NCI-H146 (cell line): Measurements from ENCODE around the gene PASK.

ENCODE experiments used
- DNase-seq: peaks from one replicate; lab custom pipeline; 2025; lab: John Stamatoyannopoulos, UW

Gene PASK

DNA sequence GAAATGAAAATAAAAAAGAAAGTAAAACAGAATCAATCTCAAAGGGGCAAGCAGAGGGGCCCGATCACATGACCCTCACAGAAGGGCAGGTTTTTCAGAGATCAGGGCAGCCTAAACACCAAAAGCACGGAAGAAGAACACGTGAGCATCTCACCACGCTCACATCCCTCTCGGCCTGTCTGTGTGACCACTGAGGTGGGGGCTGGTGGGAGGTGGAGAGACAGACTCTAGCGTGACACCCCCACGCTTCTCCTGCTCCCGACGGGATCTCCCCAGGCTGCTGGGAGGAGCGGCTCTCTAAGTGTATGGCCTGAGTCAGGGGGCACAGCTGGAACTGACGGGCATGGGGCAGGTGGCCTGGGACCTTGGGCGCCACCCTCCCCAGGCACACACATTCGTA lies 23.6 kb downstream of the PASK start:
- no peak for DNase-seq

DNA sequence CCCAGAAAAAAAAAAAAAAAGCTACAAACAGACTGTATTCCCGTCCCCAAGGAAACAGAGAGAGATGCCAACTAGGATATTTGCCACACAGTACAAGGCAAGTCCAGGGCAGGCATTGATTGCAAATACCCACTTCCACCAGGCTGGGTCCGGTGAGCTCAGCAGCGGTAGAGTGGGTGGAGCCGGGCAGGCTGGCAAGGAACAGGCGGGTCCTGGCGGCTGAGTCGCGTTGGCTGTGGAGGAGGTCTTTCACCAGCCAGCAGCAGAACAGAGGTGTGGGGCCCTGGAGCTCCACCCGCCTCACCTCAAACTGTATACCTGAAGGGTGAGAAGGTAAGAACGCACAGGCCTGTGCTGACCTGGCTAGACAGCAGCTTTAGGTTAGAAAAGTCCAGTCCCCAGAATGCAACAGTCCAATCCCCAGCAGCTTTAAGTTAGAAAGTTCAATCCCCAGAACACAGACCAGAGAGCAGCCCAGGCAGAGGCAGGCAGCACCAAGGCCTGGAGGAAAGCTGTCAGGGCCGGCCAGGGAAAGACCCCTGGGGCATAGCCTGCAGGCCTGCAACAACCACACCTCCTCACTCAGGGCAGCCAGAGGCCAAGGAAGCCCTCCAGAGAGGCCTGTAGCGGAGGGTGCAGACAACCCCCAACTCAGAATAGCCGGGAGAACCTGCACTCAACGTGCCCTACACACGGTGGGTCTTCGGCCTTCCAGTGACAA lies 25.3 kb downstream of the PASK start:
- no peak for DNase-seq

GRCh38 chr2:241122376-241123002 lies 26.8 kb downstream of the PASK start:
- no peak for DNase-seq

DNA sequence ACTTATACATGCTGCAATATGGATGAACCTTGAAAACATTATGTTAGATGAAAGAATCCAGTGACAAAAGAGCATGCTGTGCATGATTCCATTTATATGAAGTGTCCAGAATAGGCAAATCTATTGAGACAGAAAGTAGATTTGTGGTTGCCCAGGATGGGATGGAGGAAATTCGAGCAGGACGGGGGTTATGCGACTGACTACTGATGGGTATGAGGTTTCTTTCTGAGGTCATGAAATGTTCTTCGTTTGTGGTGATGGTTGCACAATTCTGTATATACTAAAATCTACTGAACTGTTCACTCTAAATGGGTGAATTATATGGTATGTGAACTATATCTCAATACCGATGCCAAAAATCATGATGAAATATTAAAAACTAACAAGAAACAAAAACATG lies 28.3 kb downstream of the PASK start:
- no peak for DNase-seq

GRCh38 chr2:241120440-241120839 lies 28.8 kb downstream of the PASK start:
- DNase-seq = no peak

GRCh38 chr2:241118737-241119505 lies 30.4 kb downstream of the PASK start:
- DNase-seq = no peak

GRCh38 chr2:241116606-241117560 lies 32.4 kb downstream of the PASK start:
- DNase-seq = no peak

DNA sequence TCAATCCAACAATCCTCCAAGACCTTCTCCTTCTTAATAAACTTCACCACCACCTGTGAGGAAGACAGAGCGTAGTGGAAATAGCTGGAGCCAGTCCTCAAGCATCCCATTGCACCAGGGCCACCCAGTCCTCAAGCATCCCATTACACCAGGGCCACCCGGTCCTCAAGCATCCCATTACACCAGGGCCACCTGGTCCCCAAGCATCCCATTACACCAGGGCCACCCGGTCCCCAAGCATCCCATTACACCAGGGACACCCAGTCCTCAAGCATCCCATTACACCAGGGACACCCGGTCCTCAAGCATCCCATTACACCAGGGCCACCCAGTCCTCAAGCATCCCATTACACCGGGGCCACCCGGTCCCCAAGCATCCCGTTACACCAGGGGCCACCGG lies 33.9 kb downstream of the PASK start:
- DNase-seq = no peak

GRCh38 chr2:241114836-241115235 lies 34.4 kb downstream of the PASK start:
- DNase-seq = no peak

DNA sequence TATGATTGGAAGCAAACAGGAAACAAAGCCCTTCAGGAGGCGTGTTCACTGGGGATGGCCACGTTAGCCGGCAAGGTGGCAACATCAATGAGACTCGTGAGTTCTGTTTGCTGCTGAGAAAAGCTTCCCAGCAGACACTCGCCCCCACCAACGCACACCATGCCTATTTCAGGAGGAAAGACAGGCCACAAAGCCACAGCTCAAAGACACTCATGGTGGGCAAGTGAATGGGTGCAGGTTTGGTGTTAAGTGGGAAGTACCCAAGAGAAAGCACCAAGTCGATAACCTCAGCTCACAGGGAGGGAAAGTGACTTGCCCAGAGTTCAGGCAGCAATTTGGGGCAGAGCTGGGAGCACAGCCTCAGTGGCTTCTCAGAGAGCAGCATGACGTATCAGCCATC lies 36.7 kb downstream of the PASK start:
- DNase-seq = no peak

DNA sequence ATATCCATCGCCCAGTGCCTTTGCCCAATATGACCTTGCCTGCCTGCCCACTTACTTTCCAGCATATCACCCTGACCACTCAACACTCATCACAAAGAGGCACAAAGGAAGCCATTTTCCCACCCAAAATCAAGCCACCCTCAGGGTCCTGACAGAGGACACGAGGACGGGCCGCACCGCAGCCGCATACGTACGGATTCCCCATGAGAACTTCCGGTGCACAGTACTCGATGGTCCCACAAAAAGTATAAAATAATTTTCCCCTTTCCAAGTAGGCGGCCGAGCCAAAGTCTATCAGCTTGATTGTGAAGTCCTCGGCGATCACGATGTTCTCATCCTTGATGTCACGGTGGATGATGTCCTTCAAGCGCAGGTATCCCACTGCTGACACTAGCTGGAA lies 37.2 kb downstream of the PASK start:
- DNase-seq = no peak

DNA sequence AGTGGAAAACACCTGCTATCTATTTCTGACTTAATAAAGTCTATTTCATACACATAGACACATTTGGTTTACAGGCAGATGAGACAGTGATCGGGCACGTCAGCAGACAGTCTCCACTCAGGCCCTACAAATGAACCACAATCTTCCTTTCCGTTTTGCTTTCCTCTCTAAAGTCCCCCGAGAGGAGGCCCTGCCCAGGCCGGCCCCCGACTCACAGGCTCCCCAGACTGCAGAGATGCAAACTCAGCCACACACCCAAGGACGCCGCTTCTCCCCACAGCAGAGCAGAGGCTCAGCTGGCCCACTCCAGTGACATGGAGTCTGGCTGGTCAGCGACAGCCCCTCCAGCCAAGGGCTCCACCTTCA lies 37.8 kb downstream of the PASK start:
- DNase-seq = no peak

DNA sequence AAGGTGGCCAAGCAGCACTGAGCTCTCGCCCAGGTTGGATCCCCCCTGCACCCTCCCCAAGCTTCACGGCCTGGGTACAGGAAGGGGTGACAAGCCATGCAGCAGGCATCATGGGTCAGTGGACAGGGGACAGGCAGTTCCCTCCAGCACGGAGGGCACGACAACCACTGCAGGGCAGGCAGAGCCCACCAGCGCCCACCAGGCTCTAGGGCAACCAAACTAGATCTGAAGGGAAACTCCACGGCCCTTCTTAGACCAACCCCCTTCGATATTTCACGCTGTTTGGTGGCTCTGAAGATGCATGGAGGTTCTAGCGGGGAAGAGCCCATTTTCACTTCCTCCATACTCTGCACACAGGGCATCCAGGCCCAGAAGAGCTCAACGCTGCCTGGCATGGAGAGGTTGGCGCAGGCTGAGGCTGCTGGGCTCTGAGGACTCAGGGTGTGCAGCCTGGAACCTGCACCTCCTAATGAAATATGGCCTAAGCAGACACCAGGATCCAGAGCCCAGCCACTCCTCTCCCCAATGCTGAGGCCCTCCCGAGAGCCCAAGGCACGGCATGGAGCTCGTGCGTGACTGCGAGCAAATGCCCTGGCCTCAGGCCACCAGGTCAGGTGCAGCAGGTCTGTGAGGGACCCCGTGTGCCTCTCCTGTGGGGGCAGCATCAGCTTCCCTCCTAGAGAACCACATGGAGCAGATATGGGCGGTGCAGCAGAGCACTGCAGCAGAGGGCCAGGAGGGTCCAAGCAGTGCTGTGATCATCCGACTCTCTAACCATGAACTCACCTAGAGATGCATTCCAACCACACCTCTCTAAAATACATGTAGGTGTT lies 38.4 kb downstream of the PASK start:
- no peak for DNase-seq

DNA sequence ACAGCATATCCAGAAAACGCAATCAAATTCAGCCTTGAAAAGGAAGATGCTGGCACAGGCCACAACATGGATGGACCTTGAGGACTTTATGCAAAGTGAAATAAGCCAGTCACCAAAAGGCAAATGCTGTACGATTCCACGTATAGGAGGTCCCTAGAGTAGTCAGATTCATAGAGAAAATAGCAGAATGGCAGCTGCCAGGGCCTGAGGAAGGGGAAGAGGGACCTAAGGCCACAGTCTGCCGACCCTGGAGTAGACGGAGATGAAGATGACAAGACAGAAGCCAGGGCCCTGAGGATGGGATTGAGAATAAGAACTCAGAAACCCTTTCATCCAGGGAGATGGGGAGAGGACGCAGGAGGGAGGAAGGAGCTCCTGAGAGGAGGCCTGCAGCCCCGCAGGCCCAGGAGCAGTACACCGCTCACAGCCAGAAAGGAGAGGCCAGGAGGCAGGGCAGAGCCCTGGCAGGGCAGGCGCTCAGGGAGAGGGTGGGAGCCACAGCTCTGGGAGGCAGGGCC lies 39.1 kb downstream of the PASK start:
- DNase-seq = no peak

DNA sequence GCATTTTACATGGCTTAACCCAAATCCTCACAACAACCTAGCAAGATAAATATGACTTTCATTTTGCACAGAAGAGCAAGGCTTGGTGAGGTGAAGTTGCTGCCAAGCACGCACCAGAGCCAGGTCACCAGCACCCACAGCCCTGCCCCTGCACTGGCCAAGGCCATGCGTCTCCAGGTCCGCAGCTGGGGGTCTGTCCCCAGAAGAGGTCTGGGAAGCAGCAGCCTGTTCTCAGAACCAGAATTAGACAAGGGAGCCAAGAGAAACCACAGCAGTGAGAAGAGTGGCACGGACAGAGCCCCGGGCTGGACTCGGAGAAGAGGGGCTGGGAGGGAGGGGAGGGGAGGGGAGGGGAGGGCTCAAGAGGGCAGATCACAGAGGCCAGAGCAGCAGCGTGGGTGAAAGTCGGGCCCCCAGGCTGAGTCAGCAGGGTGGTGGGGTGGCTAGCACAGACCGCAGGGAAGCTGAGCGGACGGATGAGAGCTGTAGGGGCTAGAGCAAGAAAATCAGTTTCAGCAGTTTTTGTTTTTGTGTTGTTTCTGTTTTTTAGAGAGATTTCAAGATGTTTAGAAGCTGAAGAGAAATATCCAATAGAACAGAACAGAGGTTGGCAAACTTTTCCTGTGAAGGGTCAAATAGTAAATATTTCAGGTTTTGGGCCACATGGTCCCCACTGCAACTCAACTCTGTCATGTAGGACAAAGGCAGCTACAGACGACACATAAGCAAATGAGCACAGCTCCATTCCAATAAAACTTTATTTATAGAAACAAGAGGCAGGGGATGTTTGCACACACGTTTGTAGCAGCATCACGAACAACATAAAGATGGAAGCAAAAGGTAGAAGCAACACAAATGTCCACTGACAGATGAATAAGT lies 39.8 kb downstream of the PASK start:
- DNase-seq = no peak

- no peak for DNase-seq
These were observed 40.7 kb downstream of the PASK start for GRCh38 chr2:241108271-241109209.

DNA sequence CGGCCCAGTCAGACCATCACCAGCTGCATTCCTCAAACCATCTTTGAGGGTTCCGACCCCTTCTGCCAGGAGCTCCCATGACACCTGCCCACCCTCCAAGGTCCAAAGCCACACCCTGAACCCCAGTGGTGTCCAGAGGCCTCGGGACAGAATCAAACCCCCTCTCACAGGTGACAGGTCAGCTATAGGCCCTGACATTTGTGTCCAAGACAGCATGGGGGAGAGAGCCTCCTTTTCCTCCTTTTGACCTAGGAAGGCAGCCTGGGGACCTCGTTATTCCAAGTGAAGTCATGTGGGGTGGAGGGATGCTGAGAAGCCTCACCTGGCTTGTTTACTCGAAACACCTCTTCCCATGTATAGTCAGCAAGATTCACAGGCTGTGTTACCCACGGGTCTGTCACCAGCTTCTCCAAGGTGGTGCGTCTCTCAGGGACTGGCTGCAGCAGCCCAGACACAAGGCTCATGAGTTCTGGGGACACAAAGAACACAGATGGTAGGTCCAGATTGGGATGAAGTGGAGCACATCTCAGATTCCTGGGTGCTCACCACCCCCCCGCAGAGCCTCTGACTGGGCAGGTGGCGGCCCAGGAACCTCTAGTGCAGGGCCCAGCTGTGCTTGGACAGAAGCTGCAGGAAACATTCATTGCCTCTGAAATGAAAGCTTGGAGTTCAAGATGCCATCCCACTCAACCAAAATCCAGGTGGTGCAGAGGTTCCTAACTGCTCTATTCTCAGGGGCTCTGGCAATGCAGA lies 42.1 kb downstream of the PASK start:
- no peak for DNase-seq

- no peak for DNase-seq
These were observed 43.6 kb downstream of the PASK start for GRCh38 chr2:241105641-241106040.
